Tibial artery (tissue), 4 donors: Measurements from ENCODE around the gene PTPMT1.
A peak's percentile ranks its signal among the peaks of the same experiment; 100 is the strongest.
"Not testable (repeated sequence)": the region's sequence is repeated elsewhere in the genome, so short reads cannot be mapped to it uniquely, and the experiment has no call there.

ENCODE experiments used
- DNase-seq, 2 donors: peaks; one replicate each; pipeline ENCODE4 v3.0.0-alpha.2; 2019
- H3K27ac ChIP-seq, 2 donors: fragments of 200-600 bp; sonication (generic) in 1 of 2; 1 replicate in 1 of 2; 2 replicates in 1 of 2; pipeline ENCODE4 v1.5.1; 2018 to 2019; ENCODE audit warnings: mild to moderate bottlenecking in 1 of 2
- H3K27me3 ChIP-seq, 2 donors: fragments of 200-600 bp; sonication (generic) in 1 of 2; one replicate each; pipeline versions ENCODE4 v1.5.1 to v1.6.0; 2016 to 2019
- H3K36me3 ChIP-seq, 3 donors: fragments of 200-600 bp; sonication (generic) in 2 of 3; one replicate each; pipeline ENCODE4 v1.5.1; 2016 to 2019; ENCODE audit warnings: mild to moderate bottlenecking in 2 of 3
- H3K4me1 ChIP-seq, 4 donors: fragments of 200-600 bp; sonication (generic) in 2 of 4; 1 replicate in 3 of 4; 2 replicates in 1 of 4; pipeline ENCODE4 v1.5.1; 2016 to 2019
- H3K4me3 ChIP-seq, 2 donors: fragments of 200-600 bp; sonication (generic) in 1 of 2; 1 replicate in 1 of 2; 2 replicates in 1 of 2; pipeline ENCODE4 v1.5.1; 2018 to 2019; ENCODE audit warnings: mild to moderate bottlenecking in 2 of 2
- H3K9me3 ChIP-seq, 3 donors: fragments of 200-600 bp; sonication (generic) in 1 of 3; one replicate each; pipeline ENCODE4 v1.5.1; 2016 to 2019
- intact Hi-C: fragments of 100-400 bp; cut with DNase I; formaldehyde crosslinking; loops from one replicate; pipeline ENCODE4 v1.15.0; 2023; ENCODE audit warnings: low total_unique reads
- TF ChIP-seq, protein P1 (sequence below), 2 experiments: fragments of 200-600 bp in 1 of 2; fragments of 450-650 bp in 1 of 2; IDR thresholded peaks; one replicate each; pipeline ENCODE4 v1.5.1; 2017 to 2019; ENCODE audit warnings: antibody characterized with exemption in 2 of 2, mild to moderate bottlenecking in 1 of 2, moderate library complexity in 1 of 2

Gene PTPMT1

DNA sequence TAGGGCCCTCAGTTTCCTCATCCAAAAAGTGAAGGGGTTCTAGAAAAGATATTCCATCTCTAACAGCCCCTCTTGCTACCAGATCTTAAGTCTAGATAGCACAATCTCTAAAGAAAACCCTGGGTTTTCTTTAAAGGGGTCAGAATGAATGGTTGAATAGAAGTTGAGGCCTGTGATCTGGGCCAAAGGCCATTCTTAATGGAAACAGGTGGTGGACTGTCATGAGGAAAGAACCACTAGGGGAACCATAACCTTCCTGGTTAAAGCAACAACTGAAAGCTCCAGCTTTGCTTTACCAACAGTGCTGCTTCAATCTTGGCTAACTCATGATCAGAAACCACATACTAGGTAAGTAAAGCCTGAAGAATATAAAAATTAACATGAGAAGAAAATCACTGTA, 14.3 kb upstream of the PTPMT1 start:
- DNase-seq = no peak

DNA sequence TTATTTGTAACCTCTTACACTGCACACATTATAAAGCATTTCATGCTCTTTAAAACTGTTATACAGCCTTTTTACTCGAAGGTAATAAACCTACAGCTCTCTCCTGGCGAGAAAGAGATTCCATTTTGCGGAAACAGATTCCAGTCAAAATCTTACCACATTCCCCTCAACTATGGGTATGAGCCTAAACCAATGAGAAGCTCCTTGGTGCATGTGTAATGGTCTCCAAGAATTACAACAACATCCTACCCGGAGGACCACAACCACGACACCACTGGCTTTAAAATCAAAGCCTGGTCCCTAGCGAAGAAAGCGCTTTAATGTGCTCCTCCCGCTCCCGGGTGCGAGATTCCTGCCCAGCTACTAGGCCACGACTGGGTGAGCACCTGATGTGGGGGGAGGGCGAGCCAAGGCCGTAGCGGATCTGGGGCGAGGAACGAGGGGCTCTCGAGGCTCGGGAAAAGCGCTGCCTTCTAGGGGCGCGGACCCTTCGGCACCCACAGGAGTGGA, 13.3 kb upstream of the PTPMT1 start:
- TF ChIP-seq, protein P1, sequence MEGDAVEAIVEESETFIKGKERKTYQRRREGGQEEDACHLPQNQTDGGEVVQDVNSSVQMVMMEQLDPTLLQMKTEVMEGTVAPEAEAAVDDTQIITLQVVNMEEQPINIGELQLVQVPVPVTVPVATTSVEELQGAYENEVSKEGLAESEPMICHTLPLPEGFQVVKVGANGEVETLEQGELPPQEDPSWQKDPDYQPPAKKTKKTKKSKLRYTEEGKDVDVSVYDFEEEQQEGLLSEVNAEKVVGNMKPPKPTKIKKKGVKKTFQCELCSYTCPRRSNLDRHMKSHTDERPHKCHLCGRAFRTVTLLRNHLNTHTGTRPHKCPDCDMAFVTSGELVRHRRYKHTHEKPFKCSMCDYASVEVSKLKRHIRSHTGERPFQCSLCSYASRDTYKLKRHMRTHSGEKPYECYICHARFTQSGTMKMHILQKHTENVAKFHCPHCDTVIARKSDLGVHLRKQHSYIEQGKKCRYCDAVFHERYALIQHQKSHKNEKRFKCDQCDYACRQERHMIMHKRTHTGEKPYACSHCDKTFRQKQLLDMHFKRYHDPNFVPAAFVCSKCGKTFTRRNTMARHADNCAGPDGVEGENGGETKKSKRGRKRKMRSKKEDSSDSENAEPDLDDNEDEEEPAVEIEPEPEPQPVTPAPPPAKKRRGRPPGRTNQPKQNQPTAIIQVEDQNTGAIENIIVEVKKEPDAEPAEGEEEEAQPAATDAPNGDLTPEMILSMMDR (IDR thresholded peaks at IDR 0.05) = no peak
- Histone ChIP-seq H3K27ac (peak overlapping the region; percentile 94 to 96), H3K4me3 (peak overlapping the region; percentile 97 to 98), H3K9me3 (no peaks in the 10 kb centered on the region), H3K4me1 (peaks cover 0 to 52% (median 30%) of the 10 kb centered on the region in 4 donors), H3K27me3 (no peaks in the 10 kb centered on the region), H3K36me3 (no peaks in the 10 kb centered on the region)
- no peak for DNase-seq
- intact Hi-C loops = loop anchor here (10.0 kb wide), 1 partner anchor 57 kb away; no protein-coding TSS in a partner anchor

More for the DNA sequence above, 14.3 kb upstream of the PTPMT1 start:
- peak overlapping the region; percentile 97 to 98 for H3K4me3 ChIP-seq
- H3K36me3 ChIP-seq = no peaks in the 10 kb centered on the region
- H3K4me1 ChIP-seq = peaks cover 0 to 54% (median 30%) of the 10 kb centered on the region in 4 donors
- TF ChIP-seq, protein P1 (IDR thresholded peaks at IDR 0.05) = no peak
- no peaks in the 10 kb centered on the region for H3K27me3 ChIP-seq
- intact Hi-C loops = loop anchor here (10.0 kb wide), 1 partner anchor 56 kb away; no protein-coding TSS in a partner anchor
- peak overlapping the region in 1 of 2 donors; percentile 96 for H3K27ac ChIP-seq
- H3K9me3 ChIP-seq = no peaks in the 10 kb centered on the region

DNA sequence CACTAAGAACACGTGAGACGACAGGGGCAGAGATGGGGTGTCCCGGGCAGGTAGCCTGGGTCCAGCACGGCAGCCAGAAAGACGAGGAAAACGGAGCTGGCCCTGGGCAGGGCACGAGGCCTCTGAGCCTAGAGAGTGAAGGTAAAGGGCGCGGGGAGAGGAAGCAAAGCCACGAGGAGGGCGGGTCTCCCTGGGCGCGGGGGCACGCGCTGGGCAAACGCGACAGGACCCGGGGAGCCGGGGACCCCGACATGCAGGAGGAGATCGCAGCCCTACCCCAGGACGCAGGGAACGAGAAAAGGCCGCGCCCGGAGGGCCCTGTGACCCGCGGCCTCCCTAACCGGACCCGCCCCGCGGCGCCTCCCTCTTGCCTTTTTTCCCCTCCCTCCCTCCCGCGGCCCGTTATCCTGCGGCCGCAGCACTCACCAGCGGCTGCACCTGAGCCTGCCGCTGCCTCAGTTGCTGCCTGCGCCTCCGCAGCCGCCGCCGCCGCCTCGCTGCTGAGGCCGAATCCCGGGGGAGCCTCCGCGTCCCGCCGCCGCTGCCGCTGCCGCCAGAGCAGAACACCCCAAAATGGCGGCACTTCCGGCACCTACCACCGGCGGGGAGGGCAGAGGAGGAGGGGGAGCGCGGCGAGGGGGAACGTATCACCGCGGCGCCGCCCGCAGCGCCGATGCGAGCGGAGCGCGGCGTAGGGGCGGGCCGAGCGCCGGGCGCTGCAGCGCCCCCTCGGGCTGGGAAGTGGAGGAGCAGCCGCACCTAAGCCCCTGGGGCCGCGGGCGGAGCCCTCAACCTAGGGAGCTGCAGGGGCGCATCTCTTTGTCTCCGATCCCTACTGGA, 12.6 kb upstream of the PTPMT1 start, which contains the start of gene CELF1:
CELF1 (minus strand) TSS at position 567 of the 840 bp plus-strand sequence. CDS start 53,609 bp downstream, outside the sequence.
- intact Hi-C loops = loop anchor here (10.0 kb wide), 1 partner anchor 58 kb away; no protein-coding TSS in a partner anchor

DNA sequence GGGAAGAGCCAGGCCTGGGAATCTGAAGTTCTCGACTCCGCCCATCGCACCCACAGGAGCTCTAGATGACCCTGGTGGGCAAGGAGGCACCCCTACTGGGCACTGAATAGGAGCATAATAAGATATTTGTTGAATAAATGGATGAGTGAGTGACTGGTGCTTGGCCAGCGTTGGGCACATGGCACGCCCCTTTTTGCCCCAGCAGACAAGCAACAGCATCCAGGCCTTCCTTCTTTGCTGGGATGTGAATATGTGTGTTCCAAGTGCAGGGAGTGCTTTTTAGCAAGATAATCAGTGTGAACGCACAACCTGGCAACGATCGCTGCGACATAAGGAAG, 12.0 kb upstream of the PTPMT1 start:
- Histone ChIP-seq H3K4me1 (peaks cover 0 to 39% (median 26%) of the 10 kb centered on the region in 4 donors), H3K27ac (peak overlapping the region; percentile 94 to 96), H3K4me3 (peak overlapping the region; percentile 97 to 98), H3K9me3 (no peaks in the 10 kb centered on the region), H3K27me3 (no peaks in the 10 kb centered on the region), H3K36me3 (no peaks in the 10 kb centered on the region)
- TF ChIP-seq, protein P1 (IDR thresholded peaks at IDR 0.05) = no peak
- intact Hi-C loops = loop anchor here (10.0 kb wide), 1 partner anchor 59 kb away; no protein-coding TSS in a partner anchor
- DNase-seq = peak in 1 of 2 donors; percentile 42

More for the DNA sequence above, 12.6 kb upstream of the PTPMT1 start, which contains the start of gene CELF1:
- TF ChIP-seq, protein P1 (IDR thresholded peaks at IDR 0.05) = peak; percentile 91 to 93
- peak; percentile 88 to 95 for DNase-seq
- H3K4me3 ChIP-seq = peak within 1 kb of the TSS; percentile 97 to 98
- peak within 1 kb of the TSS; percentile 94 to 96 for H3K27ac ChIP-seq
- no peaks in the 10 kb centered on the region for H3K9me3 ChIP-seq
- peaks cover 0 to 45% (median 28%) of the 10 kb centered on the region in 4 donors for H3K4me1 ChIP-seq
- no peaks in the 10 kb centered on the region for H3K36me3 ChIP-seq
- no peaks in the 10 kb centered on the region for H3K27me3 ChIP-seq

DNA sequence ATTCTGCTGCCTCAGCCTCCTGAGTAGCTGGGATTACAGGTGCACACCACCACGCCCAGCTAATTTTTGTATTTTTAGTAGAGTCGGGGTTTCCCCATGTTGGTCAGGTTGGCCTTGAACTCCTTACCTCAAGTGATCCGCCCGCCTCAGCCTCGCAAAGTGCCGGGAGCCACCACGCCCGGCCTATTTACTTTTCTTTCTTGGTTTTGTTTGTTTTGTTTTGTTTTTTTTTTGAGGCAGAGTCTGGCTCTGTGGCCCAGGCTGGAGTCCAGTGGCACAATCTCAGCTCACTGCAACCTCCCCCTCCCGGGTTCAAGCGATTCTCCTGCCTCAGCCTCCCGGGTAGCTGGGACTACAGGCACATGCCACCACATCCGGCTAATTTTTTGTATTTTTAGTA, 8.4 kb upstream of the PTPMT1 start:
- not testable (repeated sequence) for H3K9me3 ChIP-seq, H3K27ac ChIP-seq, H3K27me3 ChIP-seq, H3K36me3 ChIP-seq, DNase-seq, H3K4me3 ChIP-seq, H3K4me1 ChIP-seq
- intact Hi-C loops = loop anchor here (10.0 kb wide), 1 partner anchor 62 kb away; no protein-coding TSS in a partner anchor

DNA sequence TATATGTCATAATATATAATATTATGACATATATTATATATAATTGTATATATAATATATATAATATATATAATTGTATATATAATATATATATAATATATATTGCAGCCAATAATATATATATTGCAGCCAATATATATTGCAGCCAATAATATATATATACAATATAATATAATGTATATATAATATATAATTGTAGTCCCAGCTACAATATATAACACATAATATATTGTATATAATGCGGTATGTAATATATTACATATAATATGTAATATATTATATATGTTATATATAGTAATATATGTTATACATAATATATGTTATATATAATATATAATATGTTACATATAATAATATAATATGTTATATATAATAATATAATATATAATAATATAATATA, 6.7 kb upstream of the PTPMT1 start:
- Histone ChIP-seq H3K9me3 (no peaks in the 10 kb centered on the region), H3K27me3 (no peaks in the 10 kb centered on the region), H3K27ac (no peak overlapping the region), H3K4me1 (peaks cover 0 to 1% (median 0%) of the 10 kb centered on the region in 4 donors), H3K4me3 (no peak overlapping the region), H3K36me3 (no peaks in the 10 kb centered on the region)
- TF ChIP-seq, protein P1 (IDR thresholded peaks at IDR 0.05) = no peak
- no peak for DNase-seq
- intact Hi-C loops = loop anchor here (10.0 kb wide), 1 partner anchor 64 kb away; no protein-coding TSS in a partner anchor
